ENCODE measurements around the gene AXIN1. TPM values are rescaled to one million over a fixed set of nuclear protein-coding genes. Genes with fewer than 3 reads are reported as not detected.

Gene AXIN1
- total and polyA plus RNA-seq, 2 donors (not counting 3 experiments of a cell fraction or from before 2014, with no cell fraction given), result 8.3 to 21.9 TPM

DNA sequence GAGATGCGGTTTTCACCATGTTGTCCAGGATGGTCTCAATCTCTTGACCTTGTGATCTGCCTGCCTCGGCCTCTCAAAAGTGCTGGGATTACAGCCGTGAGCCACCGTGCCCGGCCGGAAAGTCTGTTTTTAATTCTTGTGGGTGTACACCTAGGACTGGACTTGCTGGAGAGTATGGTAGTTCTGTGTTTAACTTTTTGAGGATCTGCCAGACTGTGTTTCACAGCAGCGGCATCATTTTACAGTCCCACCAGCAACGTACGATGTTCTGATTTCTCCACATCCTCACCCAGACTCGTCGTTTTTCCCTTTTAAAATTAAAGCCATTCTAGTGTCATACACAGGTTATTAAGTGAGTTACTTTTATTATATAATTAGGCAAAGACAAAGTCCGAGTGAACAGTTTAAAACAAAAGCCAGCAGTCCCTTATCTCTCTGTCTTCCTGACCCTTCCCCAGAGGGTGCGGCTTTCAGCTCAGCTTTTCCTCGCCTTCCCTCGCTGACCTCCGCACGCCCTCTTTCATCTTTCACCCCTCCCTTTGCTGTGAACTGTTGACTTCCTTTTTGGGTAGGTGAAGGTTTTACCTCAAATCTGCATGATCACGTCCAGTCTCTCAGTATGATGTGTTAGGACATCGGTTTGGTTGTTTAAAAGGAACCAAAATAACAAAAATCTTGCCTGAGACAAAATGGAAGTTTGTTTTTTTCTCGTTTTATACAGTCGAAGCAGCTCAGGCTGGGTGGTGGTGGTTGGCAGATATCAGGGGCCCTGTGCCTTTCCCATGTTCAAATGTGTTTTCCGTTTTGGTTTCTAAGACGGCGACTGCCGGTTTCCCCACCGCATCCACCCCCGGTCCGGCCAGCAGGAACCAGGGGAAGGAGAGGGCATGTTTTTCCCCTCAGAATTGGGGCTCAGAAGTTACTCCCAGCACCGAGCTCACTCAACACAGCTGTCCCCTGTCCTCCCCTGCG, 99.9 kb downstream of the AXIN1 start:
- peak overlapping the region; percentile 89 for H3K4me2 ChIP-seq (ENCODE audit: insufficient read depth, low read length)
- peak overlapping the region; percentile 59 for H3K27ac ChIP-seq (ENCODE audit: insufficient read depth, low read depth, low read length)
- dilution Hi-C loops (cut with MboI; ENCODE audit: extremely low pct_ligation_motif_present, low sequenced_read_pairs), result no loop called here
- ChIA-PET CTCF (interaction anchor here (0.7 to 1.0 kb wide), 2 partner anchors 10 to 1667 kb away, joined by 3 to 4 read pairs; no protein-coding TSS in a partner anchor), POLR2A (no interaction called here)
- peaks cover 12% of the 10 kb centered on the region for H3K4me1 ChIP-seq (ENCODE audit: control insufficient read depth, extremely low read depth, insufficient read depth, low read length)
- H3K27me3 ChIP-seq (ENCODE audit: control insufficient read depth in 2 of 2, insufficient read depth in 2 of 2, low read length in 2 of 2), result no peaks in the 10 kb centered on the region
- H3K36me3 ChIP-seq (ENCODE audit: control insufficient read depth in 2 of 2, extremely low read depth in 1 of 2, insufficient read depth in 2 of 2, low read length in 2 of 2), result peaks cover 0 to 2% of the 10 kb centered on the region in 2 experiments
- no peaks in the 10 kb centered on the region for H3K9me3 ChIP-seq (replicated peaks; ENCODE audit: control insufficient read depth, insufficient read depth, low read length)
- peak overlapping the region; percentile 83 for H2AFZ ChIP-seq (ENCODE audit: low read depth, low read length)
- H3K4me3 ChIP-seq (replicated peaks in 1 of 3; ENCODE audit: insufficient read depth in 1 of 3, low read depth in 1 of 3, low read length in 3 of 3), result peak overlapping the region in 1 of 3 experiments; percentile 32
- DNase-seq (ENCODE audit: low read depth, low spot score), result peak; percentile 53
- TF ChIP-seq, protein P1, sequence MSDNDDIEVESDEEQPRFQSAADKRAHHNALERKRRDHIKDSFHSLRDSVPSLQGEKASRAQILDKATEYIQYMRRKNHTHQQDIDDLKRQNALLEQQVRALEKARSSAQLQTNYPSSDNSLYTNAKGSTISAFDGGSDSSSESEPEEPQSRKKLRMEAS (IDR thresholded peaks at IDR 0.05; ENCODE audit: insufficient read depth, insufficient read length), result no peak
- TF ChIP-seq FOS (IDR thresholded peaks at IDR 0.05; ENCODE audit: borderline replicate concordance, insufficient read depth, low read length), result no peak
- no peak for TF ChIP-seq JUN (IDR thresholded peaks at IDR 0.05; ENCODE audit: borderline replicate concordance, insufficient read depth, insufficient read length, low read depth)
- no peak for TF ChIP-seq POLR2AphosphoS5 (IDR thresholded peaks at IDR 0.05; ENCODE audit: insufficient read depth, low read depth, low read length)
- TF ChIP-seq POLR2A (IDR thresholded peaks at IDR 0.05; ENCODE audit: low read depth, low read length), result no peak
- no peak for TF ChIP-seq EZH2 (IDR thresholded peaks at IDR 0.05; ENCODE audit: borderline replicate concordance, low read depth, low read length, severe bottlenecking)
- TF ChIP-seq GATA2 (IDR thresholded peaks at IDR 0.05; ENCODE audit: insufficient read depth, insufficient read length, low read depth, low read length), result no peak
- no peak for TF ChIP-seq MYC (IDR thresholded peaks at IDR 0.05; ENCODE audit: low read depth, low read length)
- TF ChIP-seq, protein P2, sequence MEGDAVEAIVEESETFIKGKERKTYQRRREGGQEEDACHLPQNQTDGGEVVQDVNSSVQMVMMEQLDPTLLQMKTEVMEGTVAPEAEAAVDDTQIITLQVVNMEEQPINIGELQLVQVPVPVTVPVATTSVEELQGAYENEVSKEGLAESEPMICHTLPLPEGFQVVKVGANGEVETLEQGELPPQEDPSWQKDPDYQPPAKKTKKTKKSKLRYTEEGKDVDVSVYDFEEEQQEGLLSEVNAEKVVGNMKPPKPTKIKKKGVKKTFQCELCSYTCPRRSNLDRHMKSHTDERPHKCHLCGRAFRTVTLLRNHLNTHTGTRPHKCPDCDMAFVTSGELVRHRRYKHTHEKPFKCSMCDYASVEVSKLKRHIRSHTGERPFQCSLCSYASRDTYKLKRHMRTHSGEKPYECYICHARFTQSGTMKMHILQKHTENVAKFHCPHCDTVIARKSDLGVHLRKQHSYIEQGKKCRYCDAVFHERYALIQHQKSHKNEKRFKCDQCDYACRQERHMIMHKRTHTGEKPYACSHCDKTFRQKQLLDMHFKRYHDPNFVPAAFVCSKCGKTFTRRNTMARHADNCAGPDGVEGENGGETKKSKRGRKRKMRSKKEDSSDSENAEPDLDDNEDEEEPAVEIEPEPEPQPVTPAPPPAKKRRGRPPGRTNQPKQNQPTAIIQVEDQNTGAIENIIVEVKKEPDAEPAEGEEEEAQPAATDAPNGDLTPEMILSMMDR (IDR thresholded peaks at IDR 0.05; ENCODE audit: extremely low read depth in 1 of 2, insufficient read depth in 1 of 2, low read depth in 1 of 2, low read length in 2 of 2), result no peak
- peak overlapping the region; percentile 40 for H3K9ac ChIP-seq (replicated peaks; ENCODE audit: extremely low read depth, insufficient read depth, low read length)
- peak; percentile 72 for FAIRE-seq
- no TSS peak for BruUV-seq (replicated peaks)
- no peaks in the 10 kb centered on the region for H3K9me1 ChIP-seq (replicated peaks; ENCODE audit: control insufficient read depth, extremely low read depth, insufficient read depth, low read length)
- intact Hi-C loops (cut with micrococcal nuclease), result no loop called here
- H4K20me1 ChIP-seq (replicated peaks; ENCODE audit: control insufficient read depth, extremely low read depth, insufficient read depth, low read length), result no peaks in the 10 kb centered on the region
- no peaks in the 10 kb centered on the region for H3K79me2 ChIP-seq (ENCODE audit: control insufficient read depth, insufficient read depth, low read length)

All from endothelial cell of umbilical vein (primary cell).